ENCODE measurements around the gene SLC15A5.

The SLC15A5 gene

GRCh38 chr12:16277585-16277984, at the start of gene SLC15A5:
Gene SLC15A5, minus strand, starts transcription at chr12:16277685. Its CDS starts 0 bp downstream, at chr12:16277685.
- no peak within 1 kb of the TSS for H3K4me3 Mint-ChIP-seq
- no peak for DNase-seq (ENCODE audit: low spot score)
- H3K9me3 Mint-ChIP-seq: peaks cover 5% of the 10 kb centered on the region
- peaks cover 1% of the 10 kb centered on the region for H3K36me3 Mint-ChIP-seq (ENCODE audit: low read depth)
- H3K27ac Mint-ChIP-seq: no peak within 1 kb of the TSS
- no peaks in the 10 kb centered on the region for H3K4me1 Mint-ChIP-seq (ENCODE audit: low read depth)
- no peaks in the 10 kb centered on the region for H3K27me3 Mint-ChIP-seq (ENCODE audit: low read depth)

DNA sequence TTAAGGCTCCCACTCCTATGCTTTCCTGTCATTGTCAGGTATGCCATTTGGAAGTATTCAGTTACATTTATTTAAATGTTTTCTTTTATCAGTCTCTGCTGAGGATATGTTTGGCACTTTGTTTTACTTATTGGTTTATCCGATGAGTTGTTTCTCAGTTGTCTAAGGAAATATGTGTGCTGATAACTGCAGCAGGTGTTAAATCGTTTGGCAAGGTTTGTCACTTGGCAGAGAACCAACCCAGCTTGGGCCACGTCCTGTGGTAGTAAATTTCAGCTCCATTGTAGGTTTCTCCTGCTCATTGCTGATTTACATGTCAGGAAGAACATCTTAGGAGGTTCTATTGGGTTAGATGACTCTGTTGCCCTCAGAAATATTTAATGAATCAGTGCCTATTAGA, 47.9 kb upstream of the SLC15A5 start:
- H3K4me3 Mint-ChIP-seq: no peak overlapping the region
- H3K4me1 Mint-ChIP-seq (ENCODE audit: low read depth): no peaks in the 10 kb centered on the region

GRCh38 chr12:16324772-16325171, 47.3 kb upstream of the SLC15A5 start:
- Mint-ChIP-seq H3K36me3 (ENCODE audit: low read depth) (no peaks in the 10 kb centered on the region), H3K4me3 (no peak overlapping the region), H3K9me3 (peaks cover 18% of the 10 kb centered on the region), H3K27me3 (ENCODE audit: low read depth) (no peaks in the 10 kb centered on the region), H3K27ac (no peak overlapping the region), H3K4me1 (ENCODE audit: low read depth) (no peaks in the 10 kb centered on the region)
- DNase-seq (ENCODE audit: low spot score): no peak

More for the DNA sequence above, 47.9 kb upstream of the SLC15A5 start:
- Mint-ChIP-seq H3K9me3 (peaks cover 21% of the 10 kb centered on the region), H3K36me3 (ENCODE audit: low read depth) (no peaks in the 10 kb centered on the region), H3K27ac (no peak overlapping the region), H3K27me3 (ENCODE audit: low read depth) (no peaks in the 10 kb centered on the region)
- DNase-seq (ENCODE audit: low spot score): no peak

DNA sequence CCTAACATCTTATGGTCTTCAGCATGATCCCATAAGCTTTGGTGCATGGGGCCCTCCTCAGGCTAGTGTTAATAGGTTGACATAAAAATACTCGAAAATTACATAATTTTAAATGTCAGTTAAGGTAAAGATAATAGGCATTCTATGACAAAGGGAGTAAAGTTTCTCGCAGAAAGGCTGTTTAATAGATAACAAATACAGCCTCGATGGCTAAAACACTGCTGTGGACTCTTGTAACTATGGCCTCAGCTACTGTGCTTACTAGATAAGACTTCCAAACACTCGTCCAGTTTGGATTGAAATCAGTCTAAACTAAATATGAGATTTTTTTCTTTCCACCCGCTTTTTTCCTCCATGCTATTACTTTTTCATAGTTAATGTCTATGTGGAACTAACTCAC, 46.8 kb upstream of the SLC15A5 start:
- no peaks in the 10 kb centered on the region for H3K4me1 Mint-ChIP-seq (ENCODE audit: low read depth)
- peaks cover 18% of the 10 kb centered on the region for H3K9me3 Mint-ChIP-seq
- no peak overlapping the region for H3K27ac Mint-ChIP-seq
- no peaks in the 10 kb centered on the region for H3K27me3 Mint-ChIP-seq (ENCODE audit: low read depth)
- no peak for DNase-seq (ENCODE audit: low spot score)
- H3K36me3 Mint-ChIP-seq (ENCODE audit: low read depth): no peaks in the 10 kb centered on the region
- no peak overlapping the region for H3K4me3 Mint-ChIP-seq

- no peak for DNase-seq (ENCODE audit: low spot score)
- Mint-ChIP-seq H3K9me3 (peaks cover 22% of the 10 kb centered on the region), H3K4me1 (ENCODE audit: low read depth) (no peaks in the 10 kb centered on the region), H3K36me3 (ENCODE audit: low read depth) (no peaks in the 10 kb centered on the region), H3K27ac (no peak overlapping the region), H3K27me3 (ENCODE audit: low read depth) (no peaks in the 10 kb centered on the region), H3K4me3 (no peak overlapping the region)
Measured at GRCh38 chr12:16323638-16324037, 46.2 kb upstream of the SLC15A5 start.

DNA sequence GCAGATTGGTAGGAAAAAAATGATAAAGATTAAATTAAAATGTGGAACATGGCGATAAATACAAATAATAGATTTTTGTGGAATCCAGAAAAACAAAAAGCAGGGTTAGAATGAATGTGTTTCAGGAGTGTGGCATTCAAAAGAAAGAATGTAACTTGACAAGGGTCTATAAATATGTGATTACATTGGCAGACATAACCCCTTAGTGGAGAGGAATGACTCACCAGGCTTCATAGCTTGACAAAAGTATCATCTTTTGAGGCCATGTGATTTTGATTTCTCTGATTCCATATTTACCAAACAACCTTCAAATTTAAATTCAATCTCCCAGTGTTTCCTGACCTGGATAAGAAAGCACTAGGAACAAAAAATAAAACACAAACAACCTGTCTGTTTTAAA, 45.5 kb upstream of the SLC15A5 start:
- Mint-ChIP-seq H3K4me3 (no peak overlapping the region), H3K9me3 (peaks cover 22% of the 10 kb centered on the region), H3K27ac (no peak overlapping the region), H3K36me3 (ENCODE audit: low read depth) (no peaks in the 10 kb centered on the region), H3K27me3 (ENCODE audit: low read depth) (no peaks in the 10 kb centered on the region), H3K4me1 (ENCODE audit: low read depth) (no peaks in the 10 kb centered on the region)
- no peak for DNase-seq (ENCODE audit: low spot score)

DNA sequence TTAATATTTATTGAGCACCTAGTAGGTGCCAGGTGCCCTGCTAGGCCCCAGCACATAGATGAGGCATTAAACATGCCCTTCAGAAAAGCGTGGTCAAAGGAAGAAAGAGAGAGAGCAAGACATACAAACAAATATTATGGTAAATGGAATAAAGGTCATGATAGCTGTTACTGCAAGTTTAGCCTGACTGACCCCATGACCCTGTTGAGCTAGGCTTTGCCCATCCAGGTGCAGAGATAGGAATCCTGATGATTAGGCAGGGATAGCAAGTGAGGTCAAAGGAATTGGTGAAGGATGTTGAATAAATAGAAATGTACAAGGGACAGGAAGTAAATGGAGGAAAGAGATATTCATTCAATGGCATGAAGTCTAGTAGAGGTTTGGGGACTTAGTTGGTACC, 33.4 kb upstream of the SLC15A5 start:
- peaks cover 43% of the 10 kb centered on the region for H3K9me3 Mint-ChIP-seq
- no peak for DNase-seq (ENCODE audit: low spot score)
- H3K4me3 Mint-ChIP-seq: no peak overlapping the region
- H3K27ac Mint-ChIP-seq: no peak overlapping the region
- H3K36me3 Mint-ChIP-seq (ENCODE audit: low read depth): no peaks in the 10 kb centered on the region
- no peaks in the 10 kb centered on the region for H3K4me1 Mint-ChIP-seq (ENCODE audit: low read depth)
- H3K27me3 Mint-ChIP-seq (ENCODE audit: low read depth): no peaks in the 10 kb centered on the region

- no peaks in the 10 kb centered on the region for H3K36me3 Mint-ChIP-seq (ENCODE audit: low read depth)
- H3K9me3 Mint-ChIP-seq: peaks cover 47% of the 10 kb centered on the region
- H3K4me3 Mint-ChIP-seq: no peak overlapping the region
- DNase-seq (ENCODE audit: low spot score): no peak
- H3K27me3 Mint-ChIP-seq (ENCODE audit: low read depth): no peaks in the 10 kb centered on the region
- H3K27ac Mint-ChIP-seq: no peak overlapping the region
- H3K4me1 Mint-ChIP-seq (ENCODE audit: low read depth): no peaks in the 10 kb centered on the region
Measured at GRCh38 chr12:16307856-16308475, 30.5 kb upstream of the SLC15A5 start.

- no peak for DNase-seq (ENCODE audit: low spot score)
- Mint-ChIP-seq H3K27ac (no peak overlapping the region), H3K27me3 (ENCODE audit: low read depth) (no peaks in the 10 kb centered on the region), H3K36me3 (ENCODE audit: low read depth) (no peaks in the 10 kb centered on the region), H3K4me3 (no peak overlapping the region), H3K4me1 (ENCODE audit: low read depth) (no peaks in the 10 kb centered on the region), H3K9me3 (peaks cover 29% of the 10 kb centered on the region)
Measured at GRCh38 chr12:16303939-16304338, 26.5 kb upstream of the SLC15A5 start.

DNA sequence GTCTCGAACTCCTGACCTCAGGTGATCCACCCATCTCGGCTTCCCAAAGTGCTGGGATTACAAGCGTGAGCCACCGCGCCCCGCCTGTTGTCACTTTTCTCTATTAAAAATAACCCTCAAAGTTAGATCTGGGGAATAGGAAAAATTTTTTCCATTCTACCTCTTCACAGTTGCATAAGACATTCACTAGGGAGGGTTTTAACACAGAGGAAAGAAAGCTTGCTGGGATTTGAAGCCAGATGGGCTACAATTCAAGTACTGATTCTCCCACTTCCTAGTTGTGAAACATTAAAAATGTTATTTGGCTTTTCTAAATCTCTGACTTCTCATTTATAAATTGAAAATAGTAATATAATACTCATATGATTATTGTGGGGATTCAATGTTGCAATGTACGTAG, 23.3 kb upstream of the SLC15A5 start:
- H3K9me3 Mint-ChIP-seq: peaks cover 15% of the 10 kb centered on the region
- no peak overlapping the region for H3K4me3 Mint-ChIP-seq
- H3K4me1 Mint-ChIP-seq (ENCODE audit: low read depth): no peaks in the 10 kb centered on the region
- no peak for DNase-seq (ENCODE audit: low spot score)
- H3K36me3 Mint-ChIP-seq (ENCODE audit: low read depth): no peaks in the 10 kb centered on the region
- no peak overlapping the region for H3K27ac Mint-ChIP-seq
- no peaks in the 10 kb centered on the region for H3K27me3 Mint-ChIP-seq (ENCODE audit: low read depth)

DNA sequence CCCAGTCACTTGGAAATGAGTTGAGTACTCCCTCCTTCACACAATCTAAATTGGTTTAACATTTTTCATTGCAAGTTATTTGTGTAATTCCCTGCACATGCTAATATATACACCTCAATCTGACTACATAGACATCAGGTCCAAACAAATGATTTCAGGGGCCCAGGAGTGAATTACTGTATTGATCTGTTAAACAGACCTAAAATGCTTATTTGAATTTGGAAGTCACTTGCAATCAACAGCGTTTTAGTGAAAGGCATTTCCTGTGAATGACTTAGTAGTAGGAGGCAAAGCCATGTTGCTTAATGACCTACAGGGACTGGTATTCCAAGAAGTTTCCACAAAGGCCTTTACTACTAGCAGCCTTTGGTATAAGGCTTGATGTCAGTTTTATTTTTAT, 22.6 kb upstream of the SLC15A5 start:
- no peak overlapping the region for H3K27ac Mint-ChIP-seq
- no peaks in the 10 kb centered on the region for H3K36me3 Mint-ChIP-seq (ENCODE audit: low read depth)
- peaks cover 11% of the 10 kb centered on the region for H3K9me3 Mint-ChIP-seq
- no peak for DNase-seq (ENCODE audit: low spot score)
- H3K4me1 Mint-ChIP-seq (ENCODE audit: low read depth): no peaks in the 10 kb centered on the region
- no peak overlapping the region for H3K4me3 Mint-ChIP-seq
- H3K27me3 Mint-ChIP-seq (ENCODE audit: low read depth): no peaks in the 10 kb centered on the region

- Mint-ChIP-seq H3K4me3 (no peak overlapping the region), H3K4me1 (ENCODE audit: low read depth) (no peaks in the 10 kb centered on the region), H3K36me3 (ENCODE audit: low read depth) (no peaks in the 10 kb centered on the region), H3K27me3 (ENCODE audit: low read depth) (no peaks in the 10 kb centered on the region), H3K27ac (no peak overlapping the region), H3K9me3 (peaks cover 11% of the 10 kb centered on the region)
- no peak for DNase-seq (ENCODE audit: low spot score)
Measured at GRCh38 chr12:16299403-16299802, 21.9 kb upstream of the SLC15A5 start.

GRCh38 chr12:16297521-16297920, 20.0 kb upstream of the SLC15A5 start:
- DNase-seq (ENCODE audit: low spot score): no peak
- Mint-ChIP-seq H3K36me3 (ENCODE audit: low read depth) (no peaks in the 10 kb centered on the region), H3K4me1 (ENCODE audit: low read depth) (no peaks in the 10 kb centered on the region), H3K4me3 (no peak overlapping the region), H3K27ac (no peak overlapping the region), H3K27me3 (ENCODE audit: low read depth) (no peaks in the 10 kb centered on the region), H3K9me3 (peaks cover 11% of the 10 kb centered on the region)

DNA sequence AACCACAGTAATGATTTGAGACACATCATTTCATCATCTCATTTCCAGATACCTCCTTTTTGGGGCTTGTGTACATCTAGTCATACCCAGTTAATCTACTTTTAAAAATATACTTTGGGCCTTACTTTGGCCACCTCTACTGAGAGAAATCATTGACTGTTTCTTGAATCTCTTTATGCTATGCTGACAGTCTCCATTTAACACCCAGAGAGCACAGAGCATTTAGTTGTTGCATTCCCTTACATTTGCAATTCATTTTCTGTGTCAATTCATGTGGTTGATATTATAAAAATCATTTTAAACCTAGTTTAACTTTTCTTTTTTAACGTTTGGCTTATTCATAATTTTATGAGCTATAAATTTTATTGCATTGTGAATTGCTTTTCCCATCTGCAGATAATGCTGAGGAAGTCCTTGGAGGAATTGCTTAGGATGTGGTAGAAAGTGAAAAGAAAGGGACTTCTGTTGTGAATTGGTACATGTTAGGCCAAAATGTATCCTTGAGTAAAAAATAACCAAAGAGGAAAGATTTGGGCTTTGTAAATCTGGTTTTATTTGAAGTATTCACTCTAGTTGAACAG, 17.0 kb upstream of the SLC15A5 start:
- H3K27ac Mint-ChIP-seq: no peak overlapping the region
- H3K9me3 Mint-ChIP-seq: peaks cover 12% of the 10 kb centered on the region
- H3K27me3 Mint-ChIP-seq (ENCODE audit: low read depth): no peaks in the 10 kb centered on the region
- no peaks in the 10 kb centered on the region for H3K36me3 Mint-ChIP-seq (ENCODE audit: low read depth)
- H3K4me3 Mint-ChIP-seq: no peak overlapping the region
- no peak for DNase-seq (ENCODE audit: low spot score)
- H3K4me1 Mint-ChIP-seq (ENCODE audit: low read depth): no peaks in the 10 kb centered on the region

DNA sequence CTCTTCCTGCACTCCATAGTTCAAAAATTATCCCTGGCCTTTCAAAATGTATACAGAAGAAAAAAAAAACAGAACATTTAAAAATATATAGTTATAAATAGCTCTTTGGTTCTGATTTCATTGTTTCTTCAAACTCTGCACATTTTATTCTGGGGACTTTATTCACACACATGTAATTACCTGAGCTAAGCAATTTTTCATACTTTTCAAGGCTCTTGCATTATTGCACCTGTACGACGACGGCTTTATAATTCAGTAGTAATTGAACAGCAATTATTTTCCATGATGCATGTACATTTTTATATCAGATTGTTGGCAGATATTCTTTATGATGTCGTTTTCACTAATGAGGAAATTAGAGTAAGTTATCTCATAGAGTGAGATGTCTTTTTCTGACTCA, 13.5 kb upstream of the SLC15A5 start:
- no peaks in the 10 kb centered on the region for H3K27me3 Mint-ChIP-seq (ENCODE audit: low read depth)
- H3K4me1 Mint-ChIP-seq (ENCODE audit: low read depth): no peaks in the 10 kb centered on the region
- H3K9me3 Mint-ChIP-seq: peaks cover 21% of the 10 kb centered on the region
- H3K27ac Mint-ChIP-seq: no peak overlapping the region
- no peak for DNase-seq (ENCODE audit: low spot score)
- no peak overlapping the region for H3K4me3 Mint-ChIP-seq
- H3K36me3 Mint-ChIP-seq (ENCODE audit: low read depth): no peaks in the 10 kb centered on the region
